ENCODE data around the gene RCAN2.

DNA sequence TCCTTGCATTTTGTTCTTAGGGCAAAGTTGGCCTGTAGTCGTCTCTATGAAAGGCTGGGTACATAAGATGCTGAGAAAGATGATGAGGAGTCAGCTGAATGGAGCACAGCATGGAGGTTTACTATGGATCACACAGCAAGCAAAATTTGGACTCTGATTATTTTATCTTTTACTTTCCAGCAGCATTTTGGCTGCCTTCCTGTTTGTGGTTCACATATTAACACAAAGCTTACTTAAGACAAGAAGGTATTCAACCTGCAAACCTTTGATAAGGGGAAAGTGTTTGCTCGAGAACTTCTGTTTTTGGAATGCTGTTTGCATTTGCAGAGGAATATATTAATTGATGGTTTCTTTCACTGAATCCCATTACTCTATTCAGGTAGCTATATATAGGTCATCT lies 217.3 kb downstream of the RCAN2 start:
- TF ChIP-seq, protein P1, sequence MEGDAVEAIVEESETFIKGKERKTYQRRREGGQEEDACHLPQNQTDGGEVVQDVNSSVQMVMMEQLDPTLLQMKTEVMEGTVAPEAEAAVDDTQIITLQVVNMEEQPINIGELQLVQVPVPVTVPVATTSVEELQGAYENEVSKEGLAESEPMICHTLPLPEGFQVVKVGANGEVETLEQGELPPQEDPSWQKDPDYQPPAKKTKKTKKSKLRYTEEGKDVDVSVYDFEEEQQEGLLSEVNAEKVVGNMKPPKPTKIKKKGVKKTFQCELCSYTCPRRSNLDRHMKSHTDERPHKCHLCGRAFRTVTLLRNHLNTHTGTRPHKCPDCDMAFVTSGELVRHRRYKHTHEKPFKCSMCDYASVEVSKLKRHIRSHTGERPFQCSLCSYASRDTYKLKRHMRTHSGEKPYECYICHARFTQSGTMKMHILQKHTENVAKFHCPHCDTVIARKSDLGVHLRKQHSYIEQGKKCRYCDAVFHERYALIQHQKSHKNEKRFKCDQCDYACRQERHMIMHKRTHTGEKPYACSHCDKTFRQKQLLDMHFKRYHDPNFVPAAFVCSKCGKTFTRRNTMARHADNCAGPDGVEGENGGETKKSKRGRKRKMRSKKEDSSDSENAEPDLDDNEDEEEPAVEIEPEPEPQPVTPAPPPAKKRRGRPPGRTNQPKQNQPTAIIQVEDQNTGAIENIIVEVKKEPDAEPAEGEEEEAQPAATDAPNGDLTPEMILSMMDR (IDR thresholded peaks at IDR 0.05), result no peak
- TF ChIP-seq EP300 (IDR thresholded peaks at IDR 0.05), result no peak
- TF ChIP-seq POLR2A (IDR thresholded peaks at IDR 0.05), result no peak
- TF ChIP-seq POLR2AphosphoS5 (IDR thresholded peaks at IDR 0.05), result no peak

Data from gastroesophageal sphincter (tissue), 3 donors.